HG03066 (cell line): Measurements from ENCODE around the gene MSH4.
A peak's percentile ranks its signal among the peaks of the same experiment; 100 is the strongest.
"Not testable (repeated sequence)": the region's sequence is repeated elsewhere in the genome, so short reads cannot be mapped to it uniquely, and the experiment has no call there.

Experiments used
- ATAC-seq: cut with Tn5 transposase; IDR thresholded peaks from one replicate; pipeline ENCODE4 v1.9.1; 2021; ENCODE audit warnings: low read depth; ENCODE audit not compliant: unreplicated experiment

Gene MSH4

GRCh38 chr1:75916834-75917233 is 120.2 kb downstream of the MSH4 start:
- no peak for ATAC-seq

GRCh38 chr1:75922698-75923097 is 126.0 kb downstream of the MSH4 start:
- no peak for ATAC-seq

- no peak for ATAC-seq
Observed at GRCh38 chr1:75932304-75932703, 135.6 kb downstream of the MSH4 start, which contains the start of gene ASB17. TSS of gene ASB17 (minus strand) at chr1:75932404. CDS start at chr1:75932291, 113 bp downstream.

- peak; percentile 55 for ATAC-seq
Observed at GRCh38 chr1:75937034-75937433, 140.4 kb downstream of the MSH4 start.

- not testable (repeated sequence) for ATAC-seq
Observed at GRCh38 chr1:75943037-75943436, 146.4 kb downstream of the MSH4 start.

GRCh38 chr1:75950176-75950575 is 153.5 kb downstream of the MSH4 start:
- ATAC-seq: no peak

- ATAC-seq: no peak
Observed at GRCh38 chr1:75952016-75952415, 155.3 kb downstream of the MSH4 start.

- ATAC-seq: no peak
Observed at GRCh38 chr1:75953461-75953860, 156.8 kb downstream of the MSH4 start.

GRCh38 chr1:75954586-75954985 is 157.9 kb downstream of the MSH4 start:
- ATAC-seq: no peak
